Measurements from ENCODE around the gene GPR32. TPM values are rescaled to one million over a fixed set of nuclear protein-coding genes. Genes with fewer than 3 reads are reported as not detected.

The GPR32 gene
- total and polyA plus RNA-seq, 2 donors (not counting 1 experiment from before 2014, with no cell fraction given), result not detected

GRCh38 chr19:50791594-50792271, 21.5 kb downstream of the GPR32 start:
- H3K4me2 ChIP-seq (replicated peaks; ENCODE audit: low read depth, low read length, poor library complexity, severe bottlenecking), result no peak overlapping the region
- no peaks in the 10 kb centered on the region for H3K79me2 ChIP-seq (ENCODE audit: control insufficient read depth, insufficient read depth, low read length)
- DNase-seq, result no peak
- no peak overlapping the region for H3K9ac ChIP-seq (ENCODE audit: low read length)
- H3K9me3 ChIP-seq (ENCODE audit: control extremely low read depth in 1 of 3, control insufficient read depth in 2 of 3, insufficient read depth in 1 of 3, low read length in 2 of 3), result no peaks in the 10 kb centered on the region
- ChIA-PET CTCF (interaction anchor here (2.1 to 5.1 kb wide), 2 partner anchors 8 to 131 kb away, joined by 8 to 29 read pairs; no protein-coding TSS in a partner anchor), POLR2A (interaction anchor here (0.6 to 1.0 kb wide), 3 partner anchors 12 to 440 kb away, joined by 3 read pairs; no protein-coding TSS in a partner anchor)
- peaks cover 0 to 5% of the 10 kb centered on the region in 2 experiments for H3K36me3 ChIP-seq (replicated peaks in 1 of 2; ENCODE audit: control extremely low read depth in 1 of 2, control insufficient read depth in 1 of 2, extremely low read depth in 1 of 2, insufficient read depth in 2 of 2, low read length in 1 of 2)
- no peak overlapping the region for H3K27ac Mint-ChIP-seq
- peaks cover 4 to 6% of the 10 kb centered on the region in 2 donors for H3K4me1 ChIP-seq (ENCODE audit: control insufficient read depth in 2 of 2, insufficient read depth in 2 of 2, low read length in 2 of 2)
- H3K4me3 Mint-ChIP-seq, result no peak overlapping the region
- H3K27me3 Mint-ChIP-seq, result peaks cover 5% of the 10 kb centered on the region
- TF ChIP-seq EZH2 (IDR thresholded peaks at IDR 0.05; ENCODE audit: borderline replicate concordance, insufficient read depth, low read depth, low read length, poor library complexity, severe bottlenecking) (no peak), CTCF (IDR thresholded peaks at IDR 0.05) (no peak)
- no peak overlapping the region for H3K4me3 ChIP-seq (ENCODE audit: control extremely low read depth in 1 of 5, extremely low read depth in 1 of 5, insufficient read depth in 1 of 5, low read depth in 2 of 5, low read length in 4 of 5)
- H4K20me1 ChIP-seq (ENCODE audit: control insufficient read depth, insufficient read depth, low read length, poor library complexity, severe bottlenecking), result no peaks in the 10 kb centered on the region
- no peak for ATAC-seq (ENCODE audit: low read depth)
- H3K4me1 Mint-ChIP-seq, result peaks cover 10% of the 10 kb centered on the region
- H3K27ac ChIP-seq (ENCODE audit: low read length in 2 of 2), result no peak overlapping the region
- intact Hi-C loops (cut with micrococcal nuclease), result no loop called here
- 93% methylated on average over 47 of the region's 47 CpGs for whole genome bisulfite sequencing (ENCODE audit: insufficient coverage)
- H3K9me3 Mint-ChIP-seq (ENCODE audit: insufficient read depth), result no peaks in the 10 kb centered on the region
- no peaks in the 10 kb centered on the region for H3K27me3 ChIP-seq (replicated peaks in 1 of 4; ENCODE audit: control extremely low read depth in 1 of 4, control insufficient read depth in 3 of 4, insufficient read depth in 4 of 4, low read length in 3 of 4)
- no peak overlapping the region for H2AFZ ChIP-seq (ENCODE audit: insufficient read depth, low read depth, low read length, poor library complexity, severe bottlenecking)
